Liver (tissue), 3 donors: Measurements from ENCODE around the gene TBC1D12.

Experiments
- CTCF ChIP-seq: fragments of 150-350 bp; IDR thresholded peaks from 2 replicates; pipeline ENCODE4 v1.5.1; 2017; ENCODE audit warnings: improper control_type of control experiment, low read depth, low read length; ENCODE audit not compliant: missing input control
- EGR1 ChIP-seq, 2 donors: IDR thresholded peaks; 2 replicates each; pipeline ENCODE4 v1.6.1; 2016 to 2018; ENCODE audit warnings: antibody characterized with exemption in 2 of 2, low read depth in 2 of 2
- GABPA ChIP-seq, 2 donors: IDR thresholded peaks in 1 of 2; conservative IDR thresholded peaks in 1 of 2; 2 replicates each; pipeline ENCODE4 v1.6.1; 2016; ENCODE audit warnings: antibody characterized with exemption in 2 of 2, mild to moderate bottlenecking in 1 of 2, moderate library complexity in 1 of 2
- JUND ChIP-seq, 2 donors: IDR thresholded peaks; 2 replicates each; pipeline ENCODE4 v1.6.1; 2016; ENCODE audit warnings: antibody characterized with exemption in 2 of 2
- RAD21 ChIP-seq, 2 donors: IDR thresholded peaks; 2 replicates each; pipeline ENCODE4 v1.6.1; 2016; ENCODE audit warnings: antibody characterized with exemption in 2 of 2, mild to moderate bottlenecking in 2 of 2
- REST ChIP-seq: IDR thresholded peaks from 2 replicates; pipeline ENCODE4 v1.6.1; 2016; ENCODE audit warnings: antibody characterized with exemption, mild to moderate bottlenecking
- RXRA ChIP-seq, 2 donors: IDR thresholded peaks; 2 replicates each; pipeline ENCODE4 v1.6.1; 2017 to 2018; ENCODE audit warnings: antibody characterized with exemption in 2 of 2, mild to moderate bottlenecking in 1 of 2
- SP1 ChIP-seq: IDR thresholded peaks from 2 replicates; pipeline ENCODE4 v1.6.1; 2018; ENCODE audit warnings: antibody characterized with exemption, mild to moderate bottlenecking
- TAF1 ChIP-seq: conservative IDR thresholded peaks from 2 replicates; pipeline ENCODE4 v1.6.1; 2016; ENCODE audit warnings: antibody characterized with exemption, mild to moderate bottlenecking
- donor health status: healthy.
- donor health status: healthy.

- TF ChIP-seq CTCF: no peak
- no peak for TF ChIP-seq RAD21 (IDR thresholded peaks at IDR 0.05)
- TF ChIP-seq REST: no peak
- TF ChIP-seq EGR1 (IDR thresholded peaks at IDR 0.05; ENCODE audit: low read depth in 2 of 2): no peak
- no peak for TF ChIP-seq JUND (IDR thresholded peaks at IDR 0.05)
- TF ChIP-seq TAF1: no peak
- TF ChIP-seq RXRA (IDR thresholded peaks at IDR 0.05): no peak
- no peak for TF ChIP-seq GABPA (IDR thresholded peaks at IDR 0.05 in 1 of 2, conservative IDR thresholded peaks at IDR 0.05 in 1 of 2)
- no peak for TF ChIP-seq SP1
Measured at GRCh38 chr10:94417321-94417720, 15.0 kb downstream of the TBC1D12 start.
